Renal cortex interstitium (tissue), 15 donors: ENCODE measurements around the gene IRF1. TPM values are rescaled to one million over a fixed set of nuclear protein-coding genes. Genes with fewer than 3 reads are reported as not detected.
"Not testable (repeated sequence)": the region's sequence is repeated elsewhere in the genome, so short reads cannot be mapped to it uniquely, and the experiment has no call there.

ENCODE experiments used
- DNase-seq, 11 donors: peaks; one replicate each; pipeline ENCODE4 v3.0.0-alpha.2; 2013; ENCODE audit warnings: low read depth in 9 of 11, low spot score in 4 of 11; ENCODE audit errors: extremely low read depth in 1 of 11
- long read RNA-seq, 16 experiments: transcript quantifications; one replicate each; lab custom pipeline, GENCODE V29; 2026
- polyA plus RNA-seq, 3 donors: library from polyadenylated mRNA; unstranded; fragments of 120-200 nt; gene quantifications; one replicate each; pipeline ENCODE4 v1.2.1, GENCODE V29; 2013; ENCODE audit not compliant: insufficient read length in 3 of 3

IRF1 gene
- 10 to 100 TPM; 13.3 to 15.4 (median 15.3) TPM for polyA plus RNA-seq
- long read RNA-seq, donor 1, result 0 reads
- long read RNA-seq, donor 2, partial matches to known transcripts, result 0 of 1 reads
- long read RNA-seq, donor 2, other reads (novel, unspliced or antisense), result 0 of 1 reads
- long read RNA-seq, donor 3, full-length matches to known transcripts, result 8 of 8 reads
- long read RNA-seq, donor 3, partial matches to known transcripts, result 0 of 8 reads
- long read RNA-seq, donor 3, other reads (novel, unspliced or antisense), result 0 of 8 reads
- long read RNA-seq, donor 4, partial matches to known transcripts, result 0 of 1 reads
- long read RNA-seq, donor 4, other reads (novel, unspliced or antisense), result 0 of 1 reads
- long read RNA-seq, donor 5, result 0 reads
- long read RNA-seq, donor 6, partial matches to known transcripts, result 0 of 3 reads
- long read RNA-seq, donor 6, other reads (novel, unspliced or antisense), result 0 of 3 reads
- long read RNA-seq, donor 7, partial matches to known transcripts, result 0 of 2 reads
- long read RNA-seq, donor 7, other reads (novel, unspliced or antisense), result 0 of 2 reads
- long read RNA-seq, donor 8, result 0 reads
- long read RNA-seq, donor 9, partial matches to known transcripts, result 0 of 2 reads
- long read RNA-seq, donor 9, other reads (novel, unspliced or antisense), result 0 of 2 reads
- long read RNA-seq, donor 10, partial matches to known transcripts, result 0 of 4 reads
- long read RNA-seq, donor 10, other reads (novel, unspliced or antisense), result 0 of 4 reads
- long read RNA-seq, donor 11, partial matches to known transcripts, result 0 of 2 reads
- long read RNA-seq, donor 11, other reads (novel, unspliced or antisense), result 0 of 2 reads
- long read RNA-seq, donor 12, partial matches to known transcripts, result 0 of 1 reads
- long read RNA-seq, donor 12, other reads (novel, unspliced or antisense), result 0 of 1 reads
- long read RNA-seq, donor 13, result 0 reads
- long read RNA-seq, donor 14, partial matches to known transcripts, result 0 of 2 reads
- long read RNA-seq, donor 14, other reads (novel, unspliced or antisense), result 0 of 2 reads
- long read RNA-seq, donor 15, partial matches to known transcripts, result 0 of 2 reads
- long read RNA-seq, donor 15, other reads (novel, unspliced or antisense), result 0 of 2 reads
- long read RNA-seq, donor 16, transcript IRF1-201 (10 exons, 3,579 nt), result major isoform, 8 of 8 reads
- long read RNA-seq, donor 16, partial matches to known transcripts, result 0 of 8 reads
- long read RNA-seq, donor 16, other reads (novel, unspliced or antisense), result 0 of 8 reads

DNA sequence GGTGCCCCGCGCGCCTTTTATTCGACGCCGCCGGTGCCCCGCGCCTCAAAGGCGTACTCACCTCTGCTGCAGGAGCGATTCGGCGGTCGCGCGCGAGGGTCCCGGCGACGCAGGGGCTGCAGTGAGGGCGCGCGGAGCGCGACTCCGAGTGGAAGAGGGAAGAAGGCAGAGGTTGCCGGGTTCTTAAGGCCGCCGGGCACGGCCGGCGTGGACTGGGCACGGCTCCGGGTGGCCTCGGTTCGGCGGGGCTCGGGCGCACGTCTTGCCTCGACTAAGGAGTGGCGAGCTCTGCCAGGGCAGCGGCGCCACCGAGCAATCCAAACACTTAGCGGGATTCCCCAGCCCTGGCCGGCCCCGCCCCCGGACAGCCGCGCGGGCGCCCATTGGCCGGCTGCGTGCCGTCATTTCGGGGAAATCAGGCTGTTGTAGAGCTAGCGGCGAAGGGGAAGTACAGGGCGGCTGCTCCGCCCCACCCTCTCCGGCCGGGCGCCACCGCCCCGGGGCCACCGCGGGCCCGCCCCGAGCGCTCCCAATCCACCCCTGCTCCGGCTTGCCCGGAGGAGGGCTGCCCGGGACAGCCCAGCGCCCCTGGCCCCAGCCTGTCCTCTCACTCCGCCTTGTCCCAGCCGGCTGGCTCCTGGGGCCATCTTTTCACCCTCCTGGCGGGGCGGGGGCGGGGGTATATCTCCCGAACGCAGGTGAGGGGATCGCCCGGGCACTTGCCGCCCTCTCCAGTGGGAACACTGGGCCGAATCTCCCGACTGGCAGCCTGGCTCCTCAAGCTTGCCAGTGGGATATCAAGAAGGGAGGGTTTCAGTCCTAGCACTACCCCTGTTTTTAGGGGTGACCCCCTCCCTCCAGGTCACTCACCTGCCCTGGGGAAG is at the start of gene IRF1:
Gene IRF1, minus strand, starts transcription at position 290 of the 884 bp plus-strand sequence. CDS start 1,295 bp downstream, outside the sequence.
- peak; percentile 81 to 95 (median 92) for DNase-seq

DNA sequence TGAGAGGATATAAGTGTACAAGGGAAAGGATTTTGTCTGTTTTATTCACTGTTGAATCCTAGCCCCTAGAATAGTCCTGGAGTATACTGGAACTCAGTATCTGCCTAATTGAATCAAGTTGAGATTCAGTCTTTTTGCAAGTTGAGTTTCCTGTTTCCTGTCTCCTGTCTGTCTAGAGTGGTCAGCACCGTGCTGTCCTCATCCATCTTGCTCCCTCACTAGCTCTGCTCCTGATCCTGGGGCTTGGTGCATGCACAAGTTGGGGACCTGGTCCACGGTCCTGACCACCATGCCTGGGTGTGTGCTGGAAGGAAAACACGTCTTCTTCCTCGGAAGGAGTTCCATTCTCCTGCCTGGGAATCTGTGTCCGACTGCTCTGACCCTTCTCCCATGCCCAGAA is 49.6 kb upstream of the IRF1 start:
- no peak for DNase-seq

GRCh38 chr5:132539716-132540115 is 49.1 kb upstream of the IRF1 start:
- DNase-seq, result no peak

DNA sequence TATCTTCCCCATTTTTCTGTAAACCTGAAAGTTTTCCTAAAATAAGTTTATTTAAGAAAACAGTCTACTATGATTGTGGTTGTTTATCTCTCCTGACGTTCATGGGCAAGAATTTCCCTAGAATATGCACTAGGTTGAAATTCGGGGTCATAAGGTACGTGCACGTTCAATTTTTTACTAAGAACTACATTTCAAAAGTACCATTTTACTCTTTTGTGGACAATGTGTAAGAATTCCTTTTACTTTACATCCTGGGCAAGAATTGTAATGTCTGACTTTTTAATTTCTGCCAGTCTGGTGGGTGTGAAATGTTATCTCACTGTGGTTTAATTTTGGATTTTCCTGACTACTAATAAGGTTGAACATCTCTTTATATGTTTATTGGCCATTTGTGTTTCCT is 40.4 kb upstream of the IRF1 start:
- DNase-seq, result no peak

- DNase-seq, result no peak
Observed at GRCh38 chr5:132528866-132529634, 38.5 kb upstream of the IRF1 start.

DNA sequence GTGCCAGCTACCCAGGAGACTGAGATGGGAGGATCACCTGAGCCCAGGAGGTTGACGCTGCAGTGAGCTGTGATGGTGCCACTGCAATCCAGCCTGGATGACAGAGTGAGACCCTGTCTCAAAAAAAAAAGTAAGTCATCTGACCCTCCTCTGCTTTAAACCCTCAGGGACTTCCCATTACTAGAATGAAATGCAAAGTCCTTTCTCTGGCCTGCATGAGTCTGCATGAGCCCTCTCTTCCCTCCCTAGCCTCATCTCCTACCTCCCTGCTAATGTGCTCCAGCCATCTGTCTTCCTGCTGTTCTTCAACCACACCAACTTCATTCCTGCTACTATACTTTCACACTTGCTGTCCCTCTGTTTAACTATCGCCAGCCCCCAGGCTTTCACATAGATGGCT is 37.4 kb upstream of the IRF1 start:
- DNase-seq, result no peak

- DNase-seq, result no peak
Observed at GRCh38 chr5:132526974-132527564, 36.5 kb upstream of the IRF1 start.

GRCh38 chr5:132526290-132526973 is 35.9 kb upstream of the IRF1 start:
- peak in 10 of 11 donors; percentile 26 to 75 (median 52) for DNase-seq

GRCh38 chr5:132525299-132525724 is 34.7 kb upstream of the IRF1 start:
- no peak for DNase-seq

DNA sequence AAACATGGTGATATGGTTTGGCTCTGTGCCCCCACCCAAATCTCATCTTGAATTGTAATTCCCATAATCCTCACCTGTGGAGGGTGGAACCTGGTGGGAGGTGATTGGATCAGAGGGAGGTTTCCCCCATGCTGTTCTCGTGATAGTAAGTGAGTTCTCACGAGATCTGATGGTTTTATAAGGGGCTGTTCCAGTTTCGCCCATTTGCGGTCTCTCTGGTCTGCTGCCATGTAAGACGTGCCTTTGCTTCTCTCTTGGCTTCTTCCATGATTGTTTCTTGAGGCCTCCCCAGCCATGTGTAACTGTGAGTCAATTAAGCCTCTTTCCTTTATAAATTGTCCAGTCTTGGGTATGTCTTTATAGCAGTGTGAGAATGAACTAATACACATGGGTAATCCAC is 34.3 kb upstream of the IRF1 start:
- DNase-seq, result not testable (repeated sequence)

GRCh38 chr5:132522067-132522466 is 31.5 kb upstream of the IRF1 start:
- not testable (repeated sequence) for DNase-seq

- not testable (repeated sequence) for DNase-seq
Observed at GRCh38 chr5:132513618-132514336, 23.2 kb upstream of the IRF1 start.

- DNase-seq, result no peak
Observed at GRCh38 chr5:132510076-132510475, 19.5 kb upstream of the IRF1 start.

GRCh38 chr5:132506094-132506692 is 15.6 kb upstream of the IRF1 start:
- peak in 1 of 11 donors; percentile 17 for DNase-seq

- DNase-seq, result no peak
Observed at GRCh38 chr5:132505641-132506040, 15.1 kb upstream of the IRF1 start.

- no peak for DNase-seq
Observed at GRCh38 chr5:132504746-132505145, 14.2 kb upstream of the IRF1 start.
